ENCODE measurements around the gene CRACDL. TPM values are rescaled to one million over a fixed set of nuclear protein-coding genes. Genes with fewer than 3 reads are reported as not detected.
"Not testable (repeated sequence)": the region's sequence is repeated elsewhere in the genome, so short reads cannot be mapped to it uniquely, and the experiment has no call there.

Gene CRACDL
- total RNA-seq, 1 experiment from 2014 or later = 0.08 TPM

DNA sequence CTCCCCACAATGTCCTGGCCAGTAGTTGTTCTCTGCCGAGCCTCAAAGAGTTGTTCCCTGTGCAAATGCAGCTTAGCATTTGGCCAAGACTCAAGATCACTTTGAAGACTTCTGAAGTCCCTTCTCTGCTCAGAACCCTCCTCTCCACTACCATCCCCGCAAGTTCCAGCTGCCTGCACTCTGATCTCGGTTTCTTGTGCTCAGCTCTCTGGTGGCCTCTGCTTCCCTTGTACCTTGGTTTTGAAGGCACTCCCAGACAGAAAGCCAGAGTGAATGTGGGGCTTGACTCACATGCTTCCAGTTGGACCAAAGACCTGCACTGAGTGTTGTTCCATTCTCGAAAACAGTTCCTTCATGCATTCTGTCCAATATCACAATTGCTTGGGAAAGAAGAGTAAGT is 28.6 kb downstream of the CRACDL start:
- DNase-seq (ENCODE audit: low spot score) = no peak

DNA sequence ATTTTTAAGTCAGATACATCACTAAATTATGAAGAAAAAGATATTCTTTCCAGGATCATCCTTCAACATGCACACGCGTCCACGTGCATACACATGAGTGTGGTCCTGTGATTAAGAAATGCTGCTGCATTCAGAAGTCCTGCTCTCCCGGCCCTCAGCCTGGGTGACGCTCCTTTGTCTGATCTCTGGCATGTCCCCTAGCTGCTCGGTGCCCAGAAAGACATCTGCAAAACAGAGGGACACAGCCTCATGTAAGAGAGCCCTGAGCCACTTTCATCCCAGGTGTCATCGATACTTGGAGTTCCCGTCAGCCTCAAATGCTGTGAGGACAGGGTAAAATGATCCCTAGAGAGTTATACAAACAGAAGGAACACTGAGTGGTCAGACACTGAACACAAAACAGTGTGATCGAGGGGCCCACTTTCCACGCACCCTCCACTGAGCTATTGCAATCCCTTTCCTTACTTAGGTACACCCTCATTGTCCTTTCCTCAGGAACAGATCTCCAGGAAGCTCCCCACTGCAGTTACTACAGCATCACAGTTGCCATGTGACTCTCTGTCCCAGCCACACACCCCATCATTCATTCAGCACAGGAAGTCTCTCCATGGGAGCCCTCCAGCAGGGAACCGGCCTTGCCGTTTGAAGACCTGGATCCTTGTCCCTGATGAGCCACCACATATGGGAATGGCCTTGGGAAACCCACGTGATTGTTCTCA is 32.1 kb downstream of the CRACDL start:
- DNase-seq (ENCODE audit: low spot score) = no peak

GRCh38 chr2:98903064-98903355 is 33.0 kb downstream of the CRACDL start:
- no peak for DNase-seq (ENCODE audit: low spot score)

GRCh38 chr2:98902209-98903063 is 33.6 kb downstream of the CRACDL start:
- no peak for DNase-seq (ENCODE audit: low spot score)

- DNase-seq (ENCODE audit: low spot score) = no peak
These were observed 34.3 kb downstream of the CRACDL start for GRCh38 chr2:98901702-98902101.

DNA sequence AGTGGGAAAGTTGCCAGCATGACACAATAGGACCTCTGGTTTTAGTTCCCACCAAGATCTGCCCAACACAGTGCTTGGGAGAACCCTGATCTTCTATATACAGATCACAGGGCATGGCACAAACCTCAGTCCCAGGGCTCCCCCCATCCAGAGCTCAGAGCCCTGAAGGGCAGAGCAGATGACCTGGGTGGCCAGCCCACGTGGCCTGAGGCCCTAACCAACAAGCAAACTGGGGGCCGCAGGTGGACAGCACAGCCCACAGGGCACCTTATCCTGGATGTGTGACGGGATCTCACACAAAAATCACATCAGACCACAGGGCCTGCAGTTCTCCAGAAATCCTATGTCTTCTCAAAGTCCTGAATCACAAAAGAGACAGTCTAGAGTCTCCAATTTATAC is 34.7 kb downstream of the CRACDL start:
- DNase-seq (ENCODE audit: low spot score) = no peak

- no peak for DNase-seq (ENCODE audit: low spot score)
These were observed 35.3 kb downstream of the CRACDL start for GRCh38 chr2:98900721-98901120.

- not testable (repeated sequence) for DNase-seq (ENCODE audit: low spot score)
These were observed 36.3 kb downstream of the CRACDL start for GRCh38 chr2:98899703-98900078.

DNA sequence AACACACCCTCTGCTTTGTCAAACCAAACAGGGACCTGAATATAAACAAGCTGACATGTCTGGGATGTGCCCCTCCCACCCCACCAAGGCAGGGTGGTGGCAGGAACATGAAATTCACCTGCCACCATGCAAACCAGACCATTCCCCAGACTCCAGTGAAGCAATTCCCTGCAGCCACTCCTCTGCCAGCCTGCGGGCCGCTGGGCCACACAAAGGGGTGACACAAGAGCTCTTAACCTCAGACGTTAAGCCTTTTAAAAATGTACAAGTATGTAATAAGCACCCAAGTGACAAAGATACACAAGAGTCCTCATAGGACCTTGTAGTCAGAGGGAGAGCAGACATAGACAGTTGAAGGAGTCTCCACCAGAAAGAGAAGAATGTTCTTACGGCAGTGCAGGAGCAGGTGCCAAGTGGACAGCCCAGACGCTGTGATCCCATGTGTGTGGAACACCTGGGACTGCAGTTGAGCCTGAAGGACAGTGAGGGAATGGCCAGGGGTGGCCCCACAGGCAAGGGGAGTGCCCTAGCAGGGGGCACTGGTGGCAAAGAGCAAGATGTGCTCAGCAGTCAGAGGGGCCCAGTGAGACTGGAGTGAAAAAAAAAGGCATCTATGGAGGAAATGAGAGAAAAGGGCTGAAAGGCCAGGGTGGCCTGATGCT is 36.9 kb downstream of the CRACDL start:
- no peak for DNase-seq (ENCODE audit: low spot score)

DNA sequence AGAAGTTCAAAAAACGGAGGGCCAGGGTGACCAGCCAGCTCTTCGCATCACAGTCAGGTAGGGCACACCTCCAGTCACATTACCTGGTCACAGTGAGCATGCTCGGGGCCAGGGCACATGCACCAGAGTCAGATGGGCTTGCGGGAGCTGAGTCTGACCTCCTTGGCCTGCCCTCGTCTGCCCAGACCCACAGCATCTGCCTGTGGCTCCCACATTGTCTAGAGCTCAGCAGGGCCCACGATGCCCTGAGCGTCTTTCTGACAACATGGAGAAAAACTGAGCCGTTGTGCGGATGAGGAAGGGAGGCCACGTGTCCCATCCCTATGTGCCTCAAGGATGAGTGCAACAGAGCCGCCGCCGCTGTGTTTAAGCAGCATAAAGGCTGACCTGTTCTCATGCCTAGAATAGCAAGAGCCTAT is 37.6 kb downstream of the CRACDL start:
- DNase-seq (ENCODE audit: low spot score) = no peak

- DNase-seq (ENCODE audit: low spot score) = no peak
These were observed 38.3 kb downstream of the CRACDL start for GRCh38 chr2:98897746-98898145.

DNA sequence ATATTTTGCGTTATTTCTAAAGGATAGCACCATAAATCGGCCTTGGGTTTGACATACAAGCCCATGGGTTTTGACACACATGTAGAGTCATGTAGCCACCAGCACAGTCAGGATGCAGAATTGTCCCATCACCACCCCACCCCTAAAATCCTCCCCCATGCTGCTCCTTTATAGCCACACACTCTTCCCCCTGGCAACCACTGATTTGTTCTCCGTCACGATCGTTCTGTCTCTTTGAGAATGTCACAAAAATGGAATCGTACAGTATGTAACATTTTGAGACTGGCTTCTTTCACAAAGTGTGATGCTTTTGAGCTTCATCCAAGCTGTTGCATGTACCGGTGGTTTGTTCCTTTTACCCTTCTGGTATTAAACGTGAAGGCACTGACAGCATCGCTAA is 39.1 kb downstream of the CRACDL start:
- DNase-seq (ENCODE audit: low spot score) = no peak

DNA sequence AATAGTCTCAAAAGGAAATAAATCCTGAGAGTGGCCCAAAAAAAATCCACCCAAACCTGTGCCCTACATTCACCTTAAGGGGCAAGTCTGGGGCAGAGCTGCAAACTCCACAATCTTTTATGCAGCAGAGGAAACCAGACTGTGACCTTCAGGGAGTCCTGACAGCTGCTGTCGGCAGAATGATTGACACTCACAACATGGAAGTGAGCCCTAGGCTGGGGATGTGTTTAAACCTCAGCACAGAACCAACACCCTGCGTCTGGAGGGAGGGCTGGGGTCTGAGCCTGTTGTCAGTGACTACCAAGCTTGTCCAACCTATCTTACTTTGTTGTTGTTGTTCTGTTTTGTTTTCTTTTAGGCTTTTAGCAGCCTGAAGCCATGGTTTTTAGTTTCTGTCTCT is 39.6 kb downstream of the CRACDL start:
- DNase-seq (ENCODE audit: low spot score) = no peak

GRCh38 chr2:98895901-98896300 is 40.1 kb downstream of the CRACDL start:
- DNase-seq (ENCODE audit: low spot score) = no peak

DNA sequence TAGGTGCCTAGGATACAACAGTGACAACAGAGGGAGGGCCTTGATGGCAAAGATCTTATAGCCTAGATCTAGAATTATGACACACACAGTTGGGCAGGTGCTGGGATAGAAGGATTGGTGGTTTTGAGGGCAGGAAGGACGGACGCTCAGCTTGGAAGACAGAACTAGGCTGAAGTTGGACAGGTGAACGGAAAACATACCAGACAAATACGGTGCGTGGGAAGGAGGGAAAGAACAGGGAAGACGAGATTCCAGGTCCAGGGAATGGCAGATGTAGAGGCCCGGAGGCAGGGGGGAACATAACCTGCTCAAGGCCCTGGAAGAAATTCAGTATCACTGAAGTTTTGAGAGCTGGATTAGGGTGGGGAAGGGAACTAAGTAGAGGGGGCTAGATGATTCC is 40.8 kb downstream of the CRACDL start:
- no peak for DNase-seq (ENCODE audit: low spot score)

- DNase-seq (ENCODE audit: low spot score) = no peak
These were observed 41.6 kb downstream of the CRACDL start for GRCh38 chr2:98894331-98895000.

DNA sequence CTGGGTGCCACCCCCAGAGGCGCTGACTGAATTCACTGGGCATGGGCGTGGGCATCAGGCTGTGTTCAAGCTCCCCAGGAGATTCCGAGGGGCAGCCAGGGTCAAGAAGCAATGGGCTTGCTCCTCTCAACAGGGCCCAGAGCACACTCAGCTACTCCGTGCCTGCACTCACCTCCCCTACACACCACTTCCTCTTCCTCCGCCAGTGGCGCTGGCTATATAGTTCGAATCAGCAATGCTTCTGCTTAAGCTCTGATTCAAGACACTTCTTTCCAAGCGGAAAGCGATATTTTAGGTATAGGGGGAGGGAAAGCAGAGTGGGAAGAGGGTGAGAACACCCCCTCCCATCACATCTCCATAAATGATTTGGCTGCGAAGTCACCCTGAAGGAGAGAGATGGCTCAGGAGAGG is 42.1 kb downstream of the CRACDL start:
- no peak for DNase-seq (ENCODE audit: low spot score)

GRCh38 chr2:98892871-98893270 is 43.2 kb downstream of the CRACDL start:
- DNase-seq (ENCODE audit: low spot score) = no peak

DNA sequence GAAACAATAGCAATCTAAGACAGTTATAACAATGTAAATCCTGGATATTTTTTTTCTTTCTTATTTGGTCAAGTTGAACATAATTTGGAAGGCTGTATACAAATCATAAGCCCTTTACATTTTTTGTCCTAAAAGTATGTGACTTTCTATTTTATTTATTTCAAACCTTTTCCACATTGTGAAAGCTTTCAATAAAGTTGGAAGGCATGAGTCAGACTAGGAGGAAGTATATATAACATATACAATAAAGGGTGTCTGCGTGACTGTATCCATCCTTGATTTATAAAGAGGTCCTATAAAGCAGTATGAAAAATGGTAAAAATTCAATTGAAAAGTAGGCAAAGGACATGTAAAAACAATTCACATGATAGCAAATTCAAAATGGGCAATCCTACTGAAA is 44.4 kb downstream of the CRACDL start:
- no peak for DNase-seq (ENCODE audit: low spot score)

DNA sequence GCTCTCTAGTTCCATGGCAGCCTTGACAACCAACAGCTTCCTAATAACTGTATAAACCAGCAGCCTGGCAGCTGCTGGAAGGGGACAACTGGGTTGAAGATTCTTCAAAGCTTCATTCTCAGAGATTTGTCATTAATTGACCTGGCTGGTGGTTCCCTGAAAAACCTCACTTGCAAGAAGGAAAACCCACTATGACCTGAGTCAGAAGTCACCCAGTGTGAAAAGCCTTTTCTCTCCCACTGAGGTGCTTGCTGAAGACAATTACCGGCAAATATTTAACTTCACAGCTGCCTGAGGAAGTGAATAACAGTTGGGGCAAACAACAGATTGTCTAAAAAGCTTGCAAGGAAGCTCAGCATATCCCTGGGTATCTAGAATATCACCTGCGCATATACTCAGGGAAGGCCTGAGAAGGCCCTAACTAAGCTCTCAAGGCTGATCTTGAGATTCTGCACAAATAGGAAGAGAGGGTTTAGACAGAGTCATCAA is 49.9 kb downstream of the CRACDL start:
- no peak for DNase-seq (ENCODE audit: low spot score)

DNA sequence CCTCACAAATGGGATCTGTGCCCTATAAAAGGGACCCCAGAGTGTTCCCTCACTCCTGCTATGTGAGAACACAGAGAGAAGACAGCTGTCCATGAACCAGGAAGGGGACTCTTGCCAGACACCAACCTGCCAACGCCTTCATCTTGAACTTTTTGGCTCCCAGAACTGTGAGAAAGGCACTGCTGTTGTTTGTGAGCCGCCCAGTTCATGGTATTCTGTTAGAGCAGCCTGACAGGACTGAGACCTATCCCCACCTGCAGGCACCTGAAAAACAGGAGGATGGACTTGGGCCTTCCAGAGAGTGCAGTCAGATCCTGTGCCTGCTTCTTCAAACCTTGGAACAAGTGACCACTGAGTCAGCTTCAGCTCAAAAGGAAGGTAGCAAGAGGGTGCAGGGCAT is 51.4 kb downstream of the CRACDL start:
- no peak for DNase-seq (ENCODE audit: low spot score)

DNA sequence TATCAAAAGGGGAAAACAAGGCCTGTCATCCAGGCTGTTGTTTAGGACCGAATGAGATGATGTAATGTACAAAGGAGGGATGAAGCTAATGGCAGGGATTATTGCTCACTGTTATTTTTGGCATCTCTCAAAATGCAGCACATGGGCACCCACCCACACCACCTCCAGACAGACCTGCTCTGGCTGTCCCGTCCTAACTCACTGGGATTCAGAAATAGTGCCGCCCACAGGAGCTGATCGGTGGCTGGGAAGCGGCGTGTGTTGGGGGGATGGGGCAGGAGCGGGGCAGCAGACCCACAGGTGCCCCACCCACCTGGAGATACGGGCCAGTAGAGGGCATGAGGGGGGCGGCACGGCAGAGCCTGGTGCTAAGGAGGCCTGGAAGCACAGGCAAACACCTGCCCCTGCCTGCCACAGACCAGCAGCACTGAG is 52.2 kb downstream of the CRACDL start:
- no peak for DNase-seq (ENCODE audit: low spot score)

Data from H4 (cell line).